Spleen (tissue), 7 donors: ENCODE results near the gene PALLD.

Source experiments
- POLR2A ChIP-seq, 3 donors: fragments of 450-650 bp; IDR thresholded peaks; one replicate each; pipeline ENCODE4 v1.5.1; 2017; ENCODE audit warnings: antibody characterized with exemption in 3 of 3, mild to moderate bottlenecking in 1 of 3
- POLR2AphosphoS5 ChIP-seq, 3 donors: sonication (generic); formaldehyde crosslinking; IDR thresholded peaks; one replicate each; pipeline ENCODE4 v1.5.1; 2017; ENCODE audit warnings: antibody characterized with exemption in 3 of 3
- TF ChIP-seq, protein P1 (sequence below), 11 experiments: fragments of 200-600 bp in 7 of 11; fragments of 450-650 bp in 4 of 11; sonication (generic) in 4 of 11; IDR thresholded peaks in 8 of 11; conservative IDR thresholded peaks in 3 of 11; 1 replicate in 7 of 11; 2 replicates in 4 of 11; pipeline versions ENCODE4 v1.4.0 to v1.8.0; 2016 to 2021; ENCODE audit warnings: antibody characterized with exemption in 11 of 11, inconsistent platforms in 4 of 11, mild to moderate bottlenecking in 1 of 11
- donor health status: DM: no; HTN: no; CAD: no; lungs with moderate emphysema.
- donor health status: DM: no; HTN: no; CAD: no.
- donor health status: DM: no; HTN: no; CAD: no.

DNA sequence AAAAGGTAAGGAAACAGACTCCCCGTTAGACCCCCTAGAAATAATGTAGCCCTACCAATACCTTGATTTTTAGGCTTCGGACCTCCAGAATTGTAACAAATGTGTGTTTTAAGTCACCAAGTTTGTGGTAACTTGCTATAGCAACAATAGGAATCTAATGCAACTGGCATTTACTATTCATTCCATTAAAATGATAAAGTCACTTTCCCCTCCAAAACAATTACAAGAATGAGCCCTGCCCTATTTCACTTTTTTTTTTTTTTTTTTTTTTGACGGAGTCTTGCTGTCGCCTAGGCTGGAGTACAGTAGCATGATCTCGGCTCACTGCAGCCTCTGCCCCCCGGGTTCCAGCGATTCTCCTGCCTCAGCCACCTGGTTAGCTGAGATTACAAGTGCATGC is 13.0 kb upstream of the PALLD start:
- TF ChIP-seq, protein P1, sequence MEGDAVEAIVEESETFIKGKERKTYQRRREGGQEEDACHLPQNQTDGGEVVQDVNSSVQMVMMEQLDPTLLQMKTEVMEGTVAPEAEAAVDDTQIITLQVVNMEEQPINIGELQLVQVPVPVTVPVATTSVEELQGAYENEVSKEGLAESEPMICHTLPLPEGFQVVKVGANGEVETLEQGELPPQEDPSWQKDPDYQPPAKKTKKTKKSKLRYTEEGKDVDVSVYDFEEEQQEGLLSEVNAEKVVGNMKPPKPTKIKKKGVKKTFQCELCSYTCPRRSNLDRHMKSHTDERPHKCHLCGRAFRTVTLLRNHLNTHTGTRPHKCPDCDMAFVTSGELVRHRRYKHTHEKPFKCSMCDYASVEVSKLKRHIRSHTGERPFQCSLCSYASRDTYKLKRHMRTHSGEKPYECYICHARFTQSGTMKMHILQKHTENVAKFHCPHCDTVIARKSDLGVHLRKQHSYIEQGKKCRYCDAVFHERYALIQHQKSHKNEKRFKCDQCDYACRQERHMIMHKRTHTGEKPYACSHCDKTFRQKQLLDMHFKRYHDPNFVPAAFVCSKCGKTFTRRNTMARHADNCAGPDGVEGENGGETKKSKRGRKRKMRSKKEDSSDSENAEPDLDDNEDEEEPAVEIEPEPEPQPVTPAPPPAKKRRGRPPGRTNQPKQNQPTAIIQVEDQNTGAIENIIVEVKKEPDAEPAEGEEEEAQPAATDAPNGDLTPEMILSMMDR (IDR thresholded peaks at IDR 0.05 in 8 of 11, conservative IDR thresholded peaks at IDR 0.05 in 3 of 11), result no peak
- TF ChIP-seq POLR2A (IDR thresholded peaks at IDR 0.05) (no peak), POLR2AphosphoS5 (IDR thresholded peaks at IDR 0.05) (no peak)
